Left renal pelvis (tissue), 4 donors: ENCODE data around the gene FAU. TPM values are rescaled to one million over a fixed set of nuclear protein-coding genes. Genes with fewer than 3 reads are reported as not detected.

Source experiments
- DNase-seq, 4 donors: peaks; one replicate each; pipeline ENCODE4 v3.0.0-alpha.2; 2013; ENCODE audit warnings: low read depth in 4 of 4, low spot score in 3 of 4
- polyA plus RNA-seq, 4 donors: library from polyadenylated mRNA; unstranded; fragments of 120-200 nt; gene quantifications; one replicate each; pipeline ENCODE4 v1.2.1, GENCODE V29; 2013; ENCODE audit not compliant: insufficient read length in 4 of 4

The FAU gene
- polyA plus RNA-seq, 4 donors: 557 to 830 (median 587) TPM

DNA sequence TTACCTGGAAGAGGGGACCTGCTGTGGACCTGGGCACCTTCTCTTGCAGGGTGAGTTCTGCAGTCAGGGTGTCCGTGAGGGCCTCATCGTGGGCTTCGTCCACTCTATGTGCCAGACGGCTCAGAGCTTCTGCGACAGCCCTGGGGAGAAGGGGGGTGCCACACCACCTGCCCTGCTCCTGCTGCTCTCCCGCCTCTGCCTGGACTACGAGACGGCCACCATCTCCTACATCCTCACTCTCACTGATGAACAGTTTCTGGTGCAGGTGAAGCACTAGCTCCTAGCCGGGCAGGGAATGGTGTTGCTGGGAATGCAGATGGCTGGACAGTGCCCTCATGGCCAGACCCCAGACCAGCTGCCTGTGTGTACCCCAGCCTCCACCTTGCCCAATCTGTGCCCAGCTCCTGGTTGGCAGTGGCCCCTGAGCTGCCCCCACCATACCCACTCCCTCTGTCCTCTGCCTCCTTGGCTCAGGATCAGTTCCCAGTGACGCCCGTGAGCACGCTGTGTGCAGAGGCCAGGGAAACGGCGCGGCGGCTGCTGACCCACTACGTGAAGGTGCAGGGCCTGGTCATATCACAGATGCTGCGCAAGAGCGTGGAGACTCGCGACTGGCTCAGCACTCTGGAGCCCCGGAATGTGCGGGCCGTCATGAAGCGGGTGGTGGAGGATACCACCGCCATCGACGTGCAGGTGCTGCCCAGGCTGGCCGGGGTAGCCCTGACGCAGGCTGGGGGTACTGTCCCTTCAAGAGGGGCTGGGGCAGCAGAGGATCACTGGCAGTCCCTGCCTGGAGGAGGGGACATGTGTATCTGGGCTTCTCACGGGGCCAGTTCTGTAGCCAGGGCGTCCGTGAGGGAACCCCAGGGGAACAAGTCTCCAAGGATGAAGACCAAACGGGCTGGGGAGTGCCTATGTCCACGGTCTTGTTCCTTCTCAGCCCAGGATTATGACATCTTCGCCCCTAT is 12.4 kb downstream of the FAU start:
- DNase-seq: no peak

DNA sequence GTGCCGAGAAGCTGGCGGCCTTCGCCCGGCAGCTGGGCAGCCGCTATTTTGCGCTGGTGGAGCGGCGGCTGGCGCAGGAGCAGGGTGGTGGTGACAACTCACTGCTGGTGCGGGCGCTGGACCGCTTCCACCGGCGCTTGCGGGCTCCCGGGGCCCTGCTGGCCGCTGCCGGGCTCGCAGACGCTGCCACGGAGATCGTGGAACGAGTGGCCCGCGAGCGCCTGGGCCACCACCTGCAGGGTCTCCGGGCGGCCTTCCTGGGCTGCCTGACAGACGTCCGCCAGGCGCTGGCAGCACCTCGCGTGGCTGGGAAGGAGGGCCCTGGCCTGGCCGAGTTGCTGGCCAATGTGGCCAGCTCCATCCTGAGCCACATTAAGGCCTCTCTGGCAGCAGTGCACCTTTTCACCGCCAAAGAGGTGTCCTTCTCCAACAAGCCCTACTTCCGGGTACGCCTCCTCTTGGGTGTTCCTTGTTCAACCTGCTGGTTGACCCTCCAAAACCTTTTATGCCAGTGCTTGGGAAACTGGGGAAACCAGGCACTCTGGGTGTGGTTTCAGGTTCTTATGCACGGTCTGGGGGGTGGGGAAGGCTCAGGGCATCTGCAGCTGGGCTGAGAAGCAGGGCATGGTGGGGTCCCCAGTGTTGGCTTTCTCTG is 13.3 kb downstream of the FAU start:
- no peak for DNase-seq

DNA sequence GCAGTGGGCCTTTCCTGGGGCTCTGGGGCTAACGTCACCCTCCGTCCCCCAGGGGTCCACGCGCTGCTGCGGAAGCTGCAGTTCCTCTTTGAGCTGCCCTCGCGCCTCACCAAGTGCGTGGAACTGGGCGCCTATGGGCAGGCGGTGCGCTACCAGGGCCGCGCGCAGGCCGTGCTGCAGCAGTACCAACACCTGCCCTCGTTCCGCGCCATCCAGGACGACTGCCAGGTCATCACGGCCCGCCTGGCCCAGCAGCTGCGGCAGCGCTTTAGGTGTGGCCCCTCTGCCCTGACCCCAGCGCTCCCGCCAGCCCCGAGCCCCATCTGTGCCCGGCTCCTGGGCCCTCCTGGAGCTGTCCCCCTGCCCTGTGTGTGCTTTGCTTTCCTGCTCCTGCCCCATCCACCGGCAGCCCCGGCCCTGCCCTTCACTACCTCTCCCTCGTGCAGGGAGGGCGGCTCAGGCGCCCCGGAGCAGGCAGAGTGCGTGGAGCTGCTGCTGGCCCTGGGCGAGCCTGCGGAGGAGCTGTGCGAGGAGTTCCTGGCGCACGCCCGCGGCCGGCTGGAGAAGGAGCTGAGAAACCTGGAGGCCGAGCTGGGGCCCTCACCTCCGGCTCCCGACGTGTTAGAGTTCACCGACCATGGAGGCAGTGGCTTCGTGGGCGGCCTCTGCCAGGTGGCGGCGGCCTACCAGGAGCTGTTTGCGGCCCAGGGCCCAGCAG is 14.0 kb downstream of the FAU start:
- no peak for DNase-seq

DNA sequence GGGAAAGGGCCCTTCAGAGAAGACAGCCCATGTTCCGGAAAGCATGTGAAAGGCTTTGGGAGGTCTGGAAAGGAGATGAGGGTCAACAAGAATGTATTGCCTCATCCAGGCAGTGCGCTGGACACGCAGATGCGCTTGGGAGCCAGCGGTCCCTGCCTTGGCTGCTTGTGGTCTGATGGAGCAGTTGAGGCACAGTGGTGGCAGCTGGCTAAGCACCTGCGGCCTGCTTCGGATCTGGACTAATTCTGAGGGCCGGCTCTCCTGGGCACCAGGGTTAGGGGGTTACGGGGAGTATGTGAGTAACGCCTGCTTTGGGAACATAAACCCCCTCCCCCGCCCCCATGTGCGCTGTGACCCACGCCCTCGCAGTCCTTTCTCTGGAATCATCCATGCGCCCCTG is 14.9 kb downstream of the FAU start:
- DNase-seq: no peak

DNA sequence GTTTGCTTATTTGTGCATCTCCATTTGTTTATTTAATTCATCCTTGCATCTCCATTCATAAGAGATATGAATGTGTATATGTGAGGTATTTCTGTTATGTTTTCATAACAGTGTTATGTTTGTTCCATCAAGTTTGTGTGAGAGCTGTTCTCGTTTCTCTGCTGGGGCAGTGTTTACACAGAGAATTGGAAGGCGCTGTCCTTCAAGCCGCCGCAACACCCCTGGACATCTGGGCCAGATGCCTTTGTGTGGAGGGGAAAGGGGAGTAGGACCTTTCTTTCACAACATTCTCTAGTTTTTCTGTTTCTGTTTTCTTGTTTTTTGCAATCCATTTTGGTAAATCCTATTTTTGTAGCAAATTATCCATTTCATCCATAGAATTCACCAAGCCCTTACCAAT is 17.3 kb downstream of the FAU start:
- DNase-seq: no peak

DNA sequence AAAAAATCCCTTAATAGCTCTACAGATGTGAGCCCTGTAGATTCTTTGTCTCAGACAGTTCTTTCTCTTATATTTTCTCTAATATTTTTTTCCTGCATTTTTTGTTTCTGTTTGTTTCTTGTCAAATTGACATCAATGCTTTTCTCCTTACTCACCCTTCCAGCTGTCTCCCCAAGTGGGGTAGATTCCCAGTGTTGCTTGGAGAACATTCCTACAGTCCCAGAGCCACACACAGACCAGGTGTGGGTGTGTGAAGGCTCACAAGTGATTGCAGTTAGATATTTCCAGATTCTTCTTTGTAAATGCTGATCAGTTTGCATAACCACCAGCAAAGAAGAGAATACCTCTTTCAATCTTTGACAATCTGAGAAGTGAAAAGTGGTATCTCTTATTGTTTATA is 18.5 kb downstream of the FAU start:
- DNase-seq: no peak

DNA sequence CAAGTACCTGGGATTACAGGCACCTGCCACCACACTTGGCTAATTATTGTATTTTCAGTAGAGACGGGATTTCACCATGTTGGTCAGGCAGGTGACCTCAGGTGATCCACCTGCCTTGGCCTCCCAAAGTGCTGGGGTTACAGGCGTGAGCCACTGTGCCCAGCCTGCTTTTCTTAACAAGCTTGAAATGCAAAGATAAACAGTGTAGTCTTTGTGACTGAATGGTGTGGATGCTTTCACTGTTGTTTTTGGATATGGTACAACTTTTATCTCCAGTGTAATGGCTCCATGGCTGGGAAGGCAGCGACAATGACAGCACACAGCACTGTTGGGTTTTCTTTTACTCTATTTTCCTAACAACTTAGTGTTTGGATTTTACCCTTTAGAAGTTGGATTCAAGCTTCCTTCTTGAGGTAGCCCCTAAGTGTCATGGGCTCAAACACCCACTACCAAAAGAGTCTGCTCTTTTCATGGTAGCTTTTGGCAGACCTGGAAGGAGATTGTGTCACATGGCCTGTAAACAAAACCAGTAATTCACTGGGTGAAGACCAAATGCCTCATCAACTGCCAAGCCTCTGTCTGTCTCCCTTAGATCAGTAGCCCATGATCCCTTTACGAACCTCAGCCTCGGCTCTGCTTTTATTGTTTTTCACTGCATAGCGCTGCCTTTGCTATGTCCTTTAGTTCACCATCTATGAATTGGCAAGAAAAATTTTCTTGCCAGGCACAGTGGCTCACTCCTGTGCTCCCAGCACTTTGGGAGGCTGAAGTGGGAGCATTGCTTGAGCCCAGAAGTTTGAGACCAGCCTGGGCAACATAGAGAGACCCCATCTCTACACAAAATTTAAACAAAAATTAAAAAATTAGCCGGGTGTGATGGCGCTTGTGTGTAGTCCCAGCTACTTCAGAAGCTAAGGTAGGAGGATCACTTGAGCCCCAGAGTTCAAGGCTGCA is 19.5 kb downstream of the FAU start:
- DNase-seq: no peak

DNA sequence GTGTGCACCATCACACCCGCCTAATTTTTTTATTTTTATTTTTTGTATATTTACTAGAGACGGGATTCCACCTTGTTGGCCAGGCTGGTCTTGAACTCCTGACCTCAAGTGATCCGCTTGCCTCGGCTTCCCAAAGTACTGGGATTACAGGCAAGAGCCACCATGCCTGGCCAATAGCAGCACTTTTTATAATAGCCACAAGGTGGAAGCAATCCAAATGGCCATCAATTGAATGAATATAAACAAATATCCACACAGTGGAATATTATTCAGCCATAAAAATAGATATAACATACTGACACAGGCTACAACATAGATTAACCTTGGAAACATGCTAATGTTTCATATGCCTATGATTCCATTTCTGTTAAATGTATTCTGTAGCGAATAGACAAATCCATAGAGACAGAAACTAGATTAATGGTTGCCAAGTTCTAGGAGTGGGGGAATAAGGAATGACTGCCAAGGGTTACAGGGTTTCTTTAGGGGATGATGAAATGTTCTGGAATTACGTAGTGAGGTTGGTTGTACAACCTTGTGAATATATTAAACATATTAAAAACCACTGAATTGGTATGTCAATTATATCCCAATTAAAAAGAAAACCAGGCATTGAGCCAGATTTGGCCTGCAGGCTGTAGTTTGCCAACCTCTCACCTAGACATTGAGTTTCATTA is 21.1 kb downstream of the FAU start:
- no peak for DNase-seq

DNA sequence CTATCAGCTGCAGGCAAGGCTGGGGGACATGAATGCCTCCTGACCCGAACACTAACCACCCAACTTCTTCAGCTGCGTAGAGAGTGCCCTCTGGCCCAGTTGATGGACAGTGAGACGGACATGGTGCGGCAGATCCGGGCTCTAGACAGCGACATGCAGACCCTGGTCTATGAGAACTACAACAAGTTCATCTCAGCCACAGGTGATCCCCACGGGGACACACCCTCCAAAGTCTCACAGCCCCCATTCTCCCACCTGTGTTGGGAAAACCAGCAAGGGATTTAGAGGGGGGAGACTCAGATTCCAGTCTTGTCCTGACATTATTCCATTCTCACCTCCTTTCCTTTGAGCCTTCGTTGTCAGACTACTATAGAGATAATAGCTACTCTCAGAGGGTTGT is 25.0 kb downstream of the FAU start:
- DNase-seq: no peak

DNA sequence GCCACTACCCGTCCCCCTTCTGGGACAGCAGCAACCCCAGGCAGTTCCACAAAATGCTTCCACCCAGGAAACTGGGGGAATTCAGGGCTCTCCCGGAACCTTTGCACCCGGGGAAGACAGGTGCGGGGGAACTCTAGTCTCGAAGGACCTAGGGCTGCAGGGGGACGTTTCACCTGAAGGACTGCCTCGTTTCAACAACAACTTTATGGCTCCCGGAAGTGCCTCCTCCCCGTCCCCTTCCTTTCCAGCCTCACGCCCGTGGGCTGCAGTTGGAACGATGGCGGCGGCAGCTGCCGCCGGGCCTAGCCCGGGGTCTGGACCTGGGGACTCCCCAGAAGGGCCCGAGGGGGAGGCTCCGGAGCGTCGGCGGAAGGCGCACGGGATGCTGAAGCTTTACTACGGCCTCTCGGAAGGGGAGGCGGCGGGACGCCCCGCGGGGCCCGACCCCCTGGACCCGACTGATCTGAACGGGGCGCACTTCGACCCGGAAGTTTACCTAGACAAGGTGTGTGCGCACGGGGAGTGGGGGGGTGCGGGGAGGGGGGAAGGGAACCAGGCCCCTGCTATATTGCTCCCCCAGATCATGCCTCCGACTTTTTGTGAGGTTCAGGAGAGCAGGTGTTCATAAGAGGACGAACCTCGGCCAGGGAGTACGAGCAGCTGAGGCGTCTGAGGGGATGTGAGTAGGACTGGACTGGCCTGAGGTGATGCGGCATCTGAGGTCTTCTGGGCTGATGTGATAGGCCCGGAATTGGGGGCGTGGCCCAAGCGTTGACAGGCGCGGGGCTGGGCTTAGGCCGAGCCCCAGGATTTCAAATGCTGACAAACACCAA is 25.7 kb downstream of the FAU start, which contains the start of gene VPS51:
TSS of gene VPS51 (plus strand) at position 241 of the 833 bp plus-strand sequence. CDS start at position 278, 37 bp downstream.
- peak in 3 of 4 donors; percentile 82 to 85 (median 84) for DNase-seq

DNA sequence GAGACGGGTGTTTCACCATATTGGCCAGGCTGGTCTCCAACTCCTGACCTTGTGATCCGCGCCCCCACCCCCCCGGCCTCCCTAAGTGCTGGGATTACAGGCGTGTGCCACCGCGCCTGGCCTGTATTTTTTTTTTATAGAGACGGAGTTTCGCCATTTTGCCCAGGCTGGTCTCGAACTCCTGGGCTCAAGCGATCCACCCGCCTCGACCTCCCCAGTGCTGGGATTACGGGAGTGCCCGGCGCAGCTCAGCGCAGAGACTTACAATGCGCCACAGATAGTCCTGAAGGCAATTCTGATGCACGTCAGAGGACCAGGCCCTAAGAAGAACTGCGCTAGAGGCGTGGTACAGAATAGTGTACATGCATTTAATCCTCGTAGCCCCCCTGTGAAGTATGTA is 26.5 kb downstream of the FAU start:
- no peak for DNase-seq

DNA sequence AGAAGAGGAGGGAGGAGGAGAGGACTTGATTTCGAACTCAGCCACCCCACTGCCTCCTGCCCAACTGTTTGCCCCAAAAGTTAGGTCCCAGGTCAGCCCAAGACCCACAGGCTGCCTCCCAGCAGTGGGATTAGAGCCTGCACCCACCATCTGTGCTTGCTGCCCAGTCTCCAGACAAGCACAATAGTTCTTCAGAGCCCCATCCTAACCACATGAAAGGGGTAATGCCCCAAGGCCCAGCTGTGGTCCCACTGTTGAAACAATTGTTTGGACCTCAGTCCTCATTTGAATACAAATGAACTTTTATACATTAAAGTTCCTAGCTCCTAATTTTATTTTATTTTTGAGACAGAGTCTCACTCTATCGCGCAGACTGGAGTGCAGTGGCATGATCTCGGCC is 31.3 kb downstream of the FAU start:
- no peak for DNase-seq

DNA sequence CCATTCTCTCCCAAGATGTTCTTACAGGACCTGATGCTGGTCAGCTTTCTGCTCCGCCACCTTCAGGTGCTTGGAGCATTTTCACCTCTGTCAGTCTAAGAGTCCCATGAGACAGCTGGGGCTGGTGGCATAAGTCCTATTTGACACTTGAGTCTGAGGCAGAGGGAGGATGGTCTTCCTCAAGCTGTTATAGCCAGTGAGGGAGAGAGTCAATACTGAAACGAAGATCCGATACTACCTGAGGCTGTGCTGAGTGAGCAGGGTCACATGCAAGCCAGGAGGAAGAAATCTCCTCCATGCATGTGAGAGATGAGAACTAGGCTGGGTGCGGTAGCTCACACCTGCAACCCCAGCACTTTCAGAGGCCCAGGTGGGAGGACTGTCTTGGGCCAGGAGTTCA is 32.3 kb downstream of the FAU start:
- DNase-seq: no peak

DNA sequence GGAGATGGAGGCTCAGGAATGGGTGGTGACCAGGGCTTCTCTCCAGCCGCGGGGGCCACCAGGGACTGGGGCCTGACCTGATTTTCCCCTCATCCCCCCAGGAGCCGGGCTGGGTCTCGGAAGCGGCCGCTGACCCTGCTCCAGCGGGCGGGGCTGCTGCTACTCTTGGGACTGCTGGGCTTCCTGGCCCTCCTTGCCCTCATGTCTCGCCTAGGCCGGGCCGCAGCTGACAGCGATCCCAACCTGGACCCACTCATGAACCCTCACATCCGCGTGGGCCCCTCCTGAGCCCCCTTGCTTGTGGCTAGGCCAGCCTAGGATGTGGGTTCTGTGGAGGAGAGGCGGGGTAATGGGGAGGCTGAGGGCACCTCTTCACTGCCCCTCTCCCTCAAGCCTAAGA is 34.1 kb downstream of the FAU start:
- DNase-seq: no peak

DNA sequence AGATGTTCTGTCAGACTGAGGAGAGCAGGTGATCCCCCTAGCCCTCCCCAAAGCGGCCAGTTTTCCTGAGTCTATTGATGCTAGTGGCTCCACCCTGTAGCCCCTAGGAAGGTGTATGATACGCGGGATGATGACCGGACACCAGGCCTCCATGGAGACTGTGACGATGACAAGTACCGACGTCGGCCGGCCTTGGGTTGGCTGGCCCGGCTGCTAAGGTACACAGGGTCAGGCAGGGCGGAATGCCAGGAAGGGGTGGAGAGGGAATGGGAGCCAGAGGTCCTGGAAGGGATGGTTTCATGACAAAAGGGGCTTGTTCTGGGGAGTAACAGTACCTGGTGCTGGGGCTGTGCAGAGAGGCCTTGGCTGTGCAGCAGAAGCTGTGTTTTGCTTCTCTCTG is 34.7 kb downstream of the FAU start:
- no peak for DNase-seq

DNA sequence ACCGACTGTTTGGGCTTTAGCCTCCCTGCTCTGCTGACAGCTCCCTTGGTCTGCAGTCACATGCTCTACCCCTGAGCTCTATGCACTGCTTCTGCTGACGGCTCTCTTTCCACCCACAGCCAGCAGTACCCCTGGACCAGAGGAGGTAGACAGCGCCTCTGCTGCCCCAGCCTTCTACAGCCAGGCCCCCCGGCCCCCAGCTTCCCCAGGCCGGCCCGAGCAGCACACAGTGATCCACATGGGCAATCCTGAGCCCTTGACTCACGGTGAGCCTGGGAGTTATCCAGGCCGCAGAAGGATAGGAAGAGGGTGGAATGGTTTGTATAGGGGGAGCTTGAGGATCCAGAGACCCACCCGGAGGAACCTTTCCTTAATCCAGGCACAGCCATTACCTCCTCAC is 35.1 kb downstream of the FAU start:
- DNase-seq: no peak

DNA sequence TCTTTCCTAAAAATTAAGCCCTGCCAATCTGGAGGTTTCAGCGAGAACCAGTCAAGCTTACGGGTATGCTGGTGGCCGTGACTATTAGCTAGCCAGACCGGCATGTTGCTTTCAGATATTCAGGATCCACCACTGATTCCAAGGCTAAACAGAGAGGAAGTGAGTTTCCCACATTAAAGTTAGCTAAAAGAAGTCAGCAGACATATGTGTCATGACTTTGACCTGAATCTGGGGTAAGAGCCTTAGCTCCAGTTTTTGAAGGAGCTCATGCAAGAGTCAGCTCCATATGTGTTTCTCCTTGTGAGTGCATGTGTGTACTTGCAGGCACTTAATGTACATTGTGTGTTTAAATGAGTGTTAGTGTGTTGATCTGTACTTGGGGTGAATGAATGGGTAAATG is 36.5 kb downstream of the FAU start:
- DNase-seq: no peak

DNA sequence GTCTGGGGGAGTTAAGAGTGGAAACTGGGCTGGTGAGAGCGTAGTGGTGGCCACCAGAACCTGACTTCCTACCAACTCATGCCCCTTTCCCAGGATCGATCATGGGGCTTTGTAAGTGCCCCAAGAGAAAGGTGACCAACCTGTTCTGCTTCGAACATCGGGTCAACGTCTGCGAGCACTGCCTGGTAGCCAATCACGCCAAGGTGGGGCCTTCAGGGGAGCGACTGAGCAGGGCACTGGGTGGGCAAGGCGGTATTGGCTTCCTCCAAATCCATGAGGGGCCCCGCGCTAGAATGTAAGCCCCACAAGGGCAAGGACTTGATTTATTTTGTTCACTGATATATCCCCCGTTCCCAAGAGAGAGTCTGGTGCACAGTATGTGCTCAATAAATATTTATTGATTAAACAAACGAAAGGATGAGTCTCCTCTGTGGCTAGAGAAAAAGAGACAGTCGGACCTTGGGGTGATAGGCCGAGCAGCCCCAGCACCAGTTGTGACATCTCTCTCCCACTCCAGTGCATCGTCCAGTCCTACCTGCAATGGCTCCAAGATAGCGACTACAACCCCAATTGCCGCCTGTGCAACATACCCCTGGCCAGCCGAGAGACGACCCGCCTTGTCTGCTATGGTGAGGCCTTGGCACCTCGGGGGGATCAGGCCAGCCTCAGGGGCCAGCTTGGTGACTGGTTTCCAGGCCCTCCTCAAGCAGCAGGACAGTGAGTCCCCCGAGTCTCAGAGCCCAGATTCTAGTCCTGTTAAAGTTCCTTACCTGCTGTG is 37.1 kb downstream of the FAU start:
- DNase-seq: no peak
